CD14-positive monocyte (primary cell): ENCODE measurements around the gene NIPBL. TPM values are rescaled to one million over a fixed set of nuclear protein-coding genes. Genes with fewer than 3 reads are reported as not detected.

ENCODE experiments used
- DNase-seq, 3 donors: peaks; one replicate each; pipeline ENCODE4 v3.0.0-alpha.2; 2011 to 2022
- H2AFZ ChIP-seq: 2 replicates; pipeline ENCODE4 v1.6.0; 2012; ENCODE audit warnings: mild to moderate bottlenecking, low read depth, low read length, inconsistent platforms; ENCODE audit not compliant: insufficient read depth, poor library complexity, severe bottlenecking
- H3K27ac ChIP-seq, 2 donors: 1 replicate in 1 of 2; 2 replicates in 1 of 2; pipeline ENCODE4 v1.5.1; 2012 to 2013; ENCODE audit warnings: low read length in 2 of 2, control low read depth in 1 of 2, inconsistent platforms in 1 of 2, low read depth in 1 of 2, mild to moderate bottlenecking in 1 of 2
- H3K27me3 ChIP-seq, 2 donors: one replicate each; pipeline versions ENCODE4 v1.6.0 to v1.6.1; 2011 to 2013; ENCODE audit warnings: low read length in 2 of 2; ENCODE audit not compliant: control insufficient read depth in 2 of 2, insufficient read depth in 2 of 2
- H3K36me3 ChIP-seq, 2 donors: replicated peaks in 1 of 2; 1 replicate in 1 of 2; 2 replicates in 1 of 2; pipeline versions ENCODE4 v1.5.1 to v1.6.1; 2012 to 2013; ENCODE audit warnings: low read length in 2 of 2, control low read depth in 1 of 2, inconsistent platforms in 1 of 2, mild to moderate bottlenecking in 1 of 2; ENCODE audit not compliant: insufficient read depth in 2 of 2, control insufficient read depth in 1 of 2
- H3K4me1 ChIP-seq, 2 donors: 1 replicate in 1 of 2; 2 replicates in 1 of 2; pipeline versions ENCODE4 v1.5.1 to v1.6.1; 2012 to 2013; ENCODE audit warnings: low read length in 2 of 2, control low read depth in 1 of 2, inconsistent platforms in 1 of 2, mild to moderate bottlenecking in 1 of 2, moderate library complexity in 1 of 2; ENCODE audit not compliant: insufficient read depth in 2 of 2, control insufficient read depth in 1 of 2
- H3K4me2 ChIP-seq: replicated peaks from 2 replicates; pipeline ENCODE3; 2012; ENCODE audit warnings: low read length, moderate library complexity, mild to moderate bottlenecking; ENCODE audit not compliant: poor library complexity, severe bottlenecking; ENCODE audit errors: extremely low read depth
- H3K4me3 ChIP-seq, 3 experiments: fragments of 200-600 bp in 1 of 3; sonication (generic) in 1 of 3; replicated peaks in 1 of 3; 1 replicate in 2 of 3; 2 replicates in 1 of 3; pipeline ENCODE4 v1.5.1; 2011 to 2013; ENCODE audit warnings: low read length in 3 of 3, mild to moderate bottlenecking in 3 of 3, control low read depth in 2 of 3, low read depth in 2 of 3, inconsistent platforms in 1 of 3, moderate library complexity in 1 of 3
- H3K79me2 ChIP-seq: 2 replicates; pipeline ENCODE4 v1.6.0; 2012; ENCODE audit warnings: mild to moderate bottlenecking, control low read depth, inconsistent platforms, low read length, moderate library complexity; ENCODE audit not compliant: insufficient read depth
- H3K9ac ChIP-seq: 2 replicates; pipeline ENCODE4 v1.6.0; 2017; ENCODE audit warnings: low read length, mild to moderate bottlenecking; ENCODE audit not compliant: insufficient read depth, poor library complexity, severe bottlenecking
- H3K9me3 ChIP-seq, 2 donors: replicated peaks in 1 of 2; 1 replicate in 1 of 2; 2 replicates in 1 of 2; pipeline versions ENCODE4 v1.5.1 to v1.6.1; 2012 to 2013; ENCODE audit warnings: low read length in 2 of 2, control low read depth in 1 of 2; ENCODE audit not compliant: control insufficient read depth in 1 of 2, insufficient read depth in 1 of 2
- H4K20me1 ChIP-seq: 2 replicates; pipeline ENCODE4 v1.6.0; 2012; ENCODE audit warnings: mild to moderate bottlenecking, low read length, control low read depth, moderate library complexity; ENCODE audit not compliant: insufficient read depth
- H3K27ac Mint-ChIP-seq, 7 donors: one replicate each; pipeline ENCODE4 v1.8.0; 2020; ENCODE audit warnings: mild to moderate bottlenecking in 7 of 7, mixed read lengths in 7 of 7, moderate library complexity in 6 of 7, inconsistent platforms in 2 of 7
- H3K27me3 Mint-ChIP-seq, 3 donors: one replicate each; pipeline ENCODE4 v1.8.0; 2021 to 2022; ENCODE audit warnings: low read depth in 3 of 3, mild to moderate bottlenecking in 3 of 3, mixed read lengths in 3 of 3, moderate library complexity in 3 of 3, inconsistent platforms in 1 of 3
- H3K36me3 Mint-ChIP-seq, 2 donors: one replicate each; pipeline ENCODE4 v1.8.0; 2020; ENCODE audit warnings: mixed read lengths in 2 of 2, inconsistent platforms in 1 of 2, mild to moderate bottlenecking in 1 of 2
- H3K4me1 Mint-ChIP-seq: one replicate; pipeline ENCODE4 v1.8.0; 2020; ENCODE audit warnings: mild to moderate bottlenecking, mixed read lengths
- H3K4me3 Mint-ChIP-seq, 2 donors: one replicate each; pipeline ENCODE4 v1.8.0; 2020; ENCODE audit warnings: mild to moderate bottlenecking in 2 of 2, mixed read lengths in 2 of 2, moderate library complexity in 1 of 2
- H3K9me3 Mint-ChIP-seq, 7 donors: one replicate each; pipeline ENCODE4 v1.8.0; 2020 to 2022; ENCODE audit warnings: mixed read lengths in 7 of 7, mild to moderate bottlenecking in 6 of 7, moderate library complexity in 6 of 7, inconsistent platforms in 2 of 7
- CTCF ChIP-seq: fragments of 200-600 bp; IDR thresholded peaks from one replicate; pipeline ENCODE4 v1.8.0; 2022; ENCODE audit warnings: antibody characterized with exemption, mild to moderate bottlenecking
- WGBS: methylation state at CpG from one replicate; pipeline ENCODE4 v1.1.5; 2013; ENCODE audit warnings: missing lambda C conversion rate; ENCODE audit not compliant: insufficient coverage; 5-methylcytosine and 5-hydroxymethylcytosine counted together
- intact Hi-C, 2 donors: fragments of 100-400 bp; cut with micrococcal nuclease; formaldehyde crosslinking; loops; one replicate each; pipeline versions ENCODE4 v1.15.0 to v1.15.1; 2023
- polyA plus RNA-seq, 3 donors: library from polyadenylated mRNA; depleted of rRNA in 1 of 3; unstranded in 2 of 3; stranded (reverse) in 1 of 3; fragments of 300-500 nt in 2 of 3; fragments of >200 nt in 1 of 3; fragmentation: Illumina TruSeq in 2 of 3; gene quantifications; 1 replicate in 2 of 3; 2 replicates in 1 of 3; pipeline ENCODE4 v1.2.3, GENCODE V29; 2012 to 2021

Gene NIPBL
- polyA plus RNA-seq, 3 donors: 6.6 to 36.0 (median 16.2) TPM

- no peak overlapping the region for H2AFZ ChIP-seq
- peaks cover 100% of the 10 kb centered on the region for H3K79me2 ChIP-seq
- H3K36me3 ChIP-seq: no peaks in the 10 kb centered on the region
- H3K9me3 ChIP-seq: no peaks in the 10 kb centered on the region
- TF ChIP-seq CTCF: no peak
- H3K9me3 Mint-ChIP-seq: no peaks in the 10 kb centered on the region
- H3K27me3 Mint-ChIP-seq: peaks cover 0 to 2% (median 0%) of the 10 kb centered on the region in 3 donors
- no peak overlapping the region for H3K27ac ChIP-seq
- H3K4me3 Mint-ChIP-seq: no peak overlapping the region
- no peak overlapping the region for H3K9ac ChIP-seq
- WGBS: no CpG with 5 or more reads among the region's 4 CpGs
- no peak for DNase-seq
- no peak overlapping the region for H3K4me2 ChIP-seq
- H3K4me1 ChIP-seq: peaks cover 0 to 10% of the 10 kb centered on the region in 2 donors
- H4K20me1 ChIP-seq: peaks cover 100% of the 10 kb centered on the region
- H3K27me3 ChIP-seq: no peaks in the 10 kb centered on the region
- H3K36me3 Mint-ChIP-seq: no peaks in the 10 kb centered on the region
- H3K27ac Mint-ChIP-seq: peak overlapping the region in 1 of 7 donors; percentile 8
- peaks cover 47% of the 10 kb centered on the region for H3K4me1 Mint-ChIP-seq
- intact Hi-C loops: loop anchor here in 1 of 2 donors (10.0 kb wide), 1 partner anchor 47 kb away; no protein-coding TSS in a partner anchor
- H3K4me3 ChIP-seq: no peak overlapping the region
Observed at GRCh38 chr5:36932056-36932455, 55.5 kb downstream of the NIPBL start.

- H3K4me3 ChIP-seq: no peak overlapping the region
- Mint-ChIP-seq H3K27ac (no peak overlapping the region), H3K4me3 (no peak overlapping the region), H3K36me3 (peaks cover 0 to 2% of the 10 kb centered on the region in 2 donors), H3K4me1 (peaks cover 47% of the 10 kb centered on the region), H3K27me3 (no peaks in the 10 kb centered on the region), H3K9me3 (no peaks in the 10 kb centered on the region)
- no CpG with 5 or more reads among the region's 1 CpG for WGBS
- intact Hi-C loops: loop anchor here in 1 of 2 donors (10.0 kb wide), 1 partner anchor 48 kb away; no protein-coding TSS in a partner anchor
- peaks cover 100% of the 10 kb centered on the region for H4K20me1 ChIP-seq
- no peak overlapping the region for H3K9ac ChIP-seq
- TF ChIP-seq CTCF: no peak
- no peaks in the 10 kb centered on the region for H3K9me3 ChIP-seq
- H3K79me2 ChIP-seq: peaks cover 100% of the 10 kb centered on the region
- H3K27me3 ChIP-seq: no peaks in the 10 kb centered on the region
- no peak overlapping the region for H3K4me2 ChIP-seq
- H3K27ac ChIP-seq: no peak overlapping the region
- no peak overlapping the region for H2AFZ ChIP-seq
- H3K36me3 ChIP-seq: no peaks in the 10 kb centered on the region
- H3K4me1 ChIP-seq: peaks cover 0 to 10% of the 10 kb centered on the region in 2 donors
- no peak for DNase-seq
Observed at GRCh38 chr5:36932699-36933098, 56.1 kb downstream of the NIPBL start.
